HG03175 (cell line): ENCODE measurements around the gene PRG2.
"Not testable (repeated sequence)": the region's sequence is repeated elsewhere in the genome, so short reads cannot be mapped to it uniquely, and the experiment has no call there.

Experiments
- ATAC-seq: cut with Tn5 transposase; IDR thresholded peaks from one replicate; pipeline ENCODE4 v1.9.1; 2021; ENCODE audit warnings: mild to moderate bottlenecking, moderate library complexity; ENCODE audit not compliant: unreplicated experiment

PRG2 gene

DNA sequence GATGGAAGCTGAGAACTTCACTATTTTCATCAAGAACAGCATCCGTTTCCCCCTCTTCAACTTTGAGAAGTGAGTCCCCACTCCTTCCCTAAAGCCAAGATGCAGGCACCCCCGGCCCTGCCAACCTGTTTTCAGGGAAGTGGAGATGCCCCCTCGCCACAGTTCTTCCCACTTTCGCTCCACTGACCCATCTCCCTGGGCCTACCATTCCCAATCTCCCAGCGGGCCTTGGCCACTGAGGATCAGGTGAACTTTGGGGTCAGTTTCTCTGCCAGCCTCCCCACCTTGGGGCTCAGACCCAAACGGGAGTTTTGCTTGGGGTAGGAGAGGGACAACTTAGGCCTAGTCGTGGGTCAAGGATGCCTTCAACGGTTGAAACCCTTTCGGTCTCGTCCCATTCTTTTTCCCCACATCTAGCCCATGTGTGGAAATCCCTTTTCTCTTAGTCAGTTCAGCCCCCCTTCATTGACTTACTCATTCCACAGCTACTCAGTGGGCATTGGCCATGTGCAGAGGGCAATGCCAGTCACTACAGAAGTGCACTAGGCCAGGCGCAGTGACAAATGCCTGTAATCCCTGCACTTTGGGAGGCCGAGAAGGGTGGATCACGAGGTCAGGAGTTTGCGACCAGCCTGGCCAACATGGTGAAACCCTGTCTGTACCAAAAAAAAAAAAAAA lies 41.7 kb downstream of the PRG2 start:
- ATAC-seq, result no peak

DNA sequence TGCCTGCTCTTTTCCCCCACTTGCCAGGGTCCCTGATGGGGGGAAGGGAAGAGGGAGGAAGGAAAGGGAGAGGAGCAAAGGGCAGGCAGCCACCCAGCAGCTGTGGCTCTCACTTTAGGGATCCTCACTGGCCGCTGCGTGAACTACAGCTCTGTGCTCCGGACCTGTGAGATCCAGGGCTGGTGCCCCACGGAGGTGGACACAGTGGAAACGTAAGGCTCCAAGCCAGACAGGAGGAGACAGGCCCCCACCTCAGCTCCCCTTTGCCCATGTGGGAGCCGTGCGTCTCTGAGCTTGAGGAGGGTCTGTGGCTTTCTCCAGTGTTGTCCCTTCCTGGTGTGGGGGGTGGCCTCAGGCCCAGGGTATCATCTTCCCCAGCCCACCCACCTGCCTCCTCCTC lies 42.4 kb downstream of the PRG2 start:
- no peak for ATAC-seq

DNA sequence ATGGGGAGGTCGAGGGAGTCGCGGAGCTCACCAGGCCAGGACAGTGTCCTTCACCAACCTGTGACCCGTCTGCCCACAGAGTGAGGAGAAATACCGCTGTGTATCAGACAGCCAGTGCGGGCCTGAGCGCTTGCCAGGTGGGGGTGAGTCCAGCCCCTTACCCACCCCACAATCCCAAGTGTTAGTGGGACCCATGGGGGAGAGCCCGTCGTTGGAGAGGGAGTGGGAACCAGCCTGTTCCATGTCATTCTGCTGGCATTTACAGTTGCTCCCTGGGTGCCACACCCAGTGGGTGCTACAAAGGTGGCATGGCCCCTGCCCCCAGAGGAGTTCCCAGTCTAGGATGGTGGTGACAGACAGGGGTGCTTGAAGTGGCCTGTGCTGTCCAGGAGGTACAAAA lies 43.1 kb downstream of the PRG2 start:
- no peak for ATAC-seq

DNA sequence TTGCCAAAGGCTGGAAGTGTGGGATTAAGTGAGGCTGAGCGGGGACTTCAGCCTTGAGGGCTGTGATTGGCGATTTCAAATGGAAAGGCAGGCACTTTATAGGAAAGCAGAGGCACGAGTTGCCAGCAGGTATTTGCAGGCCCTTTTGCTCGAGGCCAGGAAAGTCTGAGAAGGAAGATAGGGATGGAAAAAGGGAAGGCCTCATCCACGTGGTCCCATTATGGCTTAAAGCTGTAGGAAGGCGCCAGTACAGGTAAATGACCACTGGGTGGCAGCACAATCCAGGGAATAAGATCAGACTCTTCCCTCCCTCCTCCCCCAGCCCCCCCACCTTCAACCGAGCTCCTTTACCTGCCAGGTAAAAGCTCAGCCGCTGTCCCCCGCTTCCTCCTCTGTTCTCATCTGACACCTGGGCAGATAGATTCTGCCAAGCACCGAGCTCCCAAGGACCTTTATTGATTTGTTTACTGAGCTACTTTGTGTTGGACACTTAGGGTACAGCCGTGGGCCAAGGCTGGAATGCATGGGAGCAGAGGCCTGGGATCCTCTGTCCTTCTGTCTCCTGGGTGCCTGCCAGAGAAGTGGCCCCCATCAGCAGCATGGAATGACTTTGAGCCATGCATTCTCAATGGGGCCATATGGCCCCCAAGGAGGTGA lies 44.8 kb downstream of the PRG2 start:
- ATAC-seq, result peak; percentile 59

DNA sequence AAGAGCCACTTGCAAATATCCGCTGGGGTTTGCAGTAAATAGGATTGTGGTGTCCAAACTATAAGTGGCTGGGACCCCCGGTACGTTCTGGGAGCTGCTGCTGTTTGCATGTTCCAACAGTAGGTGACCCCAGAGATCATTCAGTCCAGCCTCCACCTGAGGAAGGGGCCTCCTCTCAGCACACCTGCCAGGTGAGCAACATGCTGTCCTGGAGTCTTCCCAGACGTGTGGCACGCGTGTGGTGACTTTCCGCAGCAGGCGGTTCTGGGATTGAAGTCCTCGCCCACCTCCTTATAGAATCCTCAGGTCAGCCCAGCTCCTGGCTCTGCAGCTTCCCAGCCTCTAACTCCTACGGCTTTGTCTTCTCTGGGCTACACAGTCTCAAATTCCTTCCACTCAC lies 45.6 kb downstream of the PRG2 start:
- no peak for ATAC-seq

DNA sequence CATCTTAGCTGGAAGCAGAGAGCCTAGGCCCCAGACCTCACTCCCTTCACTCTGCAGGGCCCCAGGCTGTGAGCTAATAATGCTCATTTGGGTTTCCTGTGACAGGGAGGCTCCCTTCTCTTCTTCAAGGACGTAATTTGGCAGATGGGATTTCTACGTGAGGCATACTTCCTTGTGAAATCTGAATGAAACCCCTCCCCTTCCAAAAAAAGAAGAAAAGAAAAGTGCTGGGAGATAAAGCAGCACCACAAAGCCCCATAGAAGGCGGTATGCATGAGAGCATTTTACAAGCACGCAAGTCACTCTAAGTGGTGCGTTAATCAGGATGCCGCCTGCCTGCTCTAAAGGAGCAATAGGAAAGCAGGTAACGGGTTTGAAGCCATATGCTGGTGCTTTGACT lies 46.6 kb downstream of the PRG2 start:
- no peak for ATAC-seq

DNA sequence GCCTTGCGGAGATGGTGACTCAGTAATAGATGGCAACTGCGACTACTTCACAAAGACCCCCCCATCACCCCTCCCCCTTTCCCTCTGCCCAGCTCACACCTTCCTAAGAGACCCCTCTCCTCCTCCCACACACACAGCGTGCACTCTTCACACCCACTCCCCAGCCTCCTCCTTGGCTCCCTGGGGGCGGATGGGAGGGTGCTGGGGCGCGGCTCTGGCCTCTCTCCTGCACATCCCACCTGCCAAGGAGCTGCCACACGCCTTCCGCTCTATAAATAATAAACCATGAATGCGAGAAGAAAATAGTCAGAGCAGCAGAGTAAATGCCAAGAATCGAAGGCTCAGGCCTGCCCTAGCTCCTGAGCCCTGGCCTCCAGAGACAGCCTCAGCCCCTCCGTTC lies 47.7 kb downstream of the PRG2 start:
- no peak for ATAC-seq

DNA sequence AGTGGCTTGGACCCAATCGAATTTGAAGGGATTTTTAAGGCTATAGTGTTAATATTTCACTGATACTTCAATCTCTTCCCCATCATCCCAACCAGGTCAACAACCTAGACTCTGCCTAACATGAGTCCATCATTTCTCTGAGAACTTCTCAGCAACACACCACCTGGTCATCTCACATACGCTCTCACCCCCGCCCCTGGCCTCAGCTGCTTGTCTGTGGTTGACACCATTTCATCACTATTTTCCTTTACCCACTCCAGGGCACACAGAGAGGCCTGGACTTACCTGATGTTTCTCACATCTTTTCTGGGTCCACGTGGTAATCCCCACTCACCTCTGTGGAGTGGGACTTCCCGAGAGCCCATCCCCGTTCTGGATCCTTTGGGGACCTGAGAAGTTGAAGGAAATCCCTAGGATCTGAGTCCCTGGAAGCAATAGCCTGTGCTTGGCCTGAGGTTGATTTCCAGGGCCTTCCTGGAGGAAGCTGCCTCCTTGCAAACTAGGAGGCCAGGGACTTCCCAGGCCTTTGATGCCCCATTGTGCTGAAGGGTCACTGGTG lies 49.1 kb downstream of the PRG2 start:
- ATAC-seq, result peak; percentile 47

DNA sequence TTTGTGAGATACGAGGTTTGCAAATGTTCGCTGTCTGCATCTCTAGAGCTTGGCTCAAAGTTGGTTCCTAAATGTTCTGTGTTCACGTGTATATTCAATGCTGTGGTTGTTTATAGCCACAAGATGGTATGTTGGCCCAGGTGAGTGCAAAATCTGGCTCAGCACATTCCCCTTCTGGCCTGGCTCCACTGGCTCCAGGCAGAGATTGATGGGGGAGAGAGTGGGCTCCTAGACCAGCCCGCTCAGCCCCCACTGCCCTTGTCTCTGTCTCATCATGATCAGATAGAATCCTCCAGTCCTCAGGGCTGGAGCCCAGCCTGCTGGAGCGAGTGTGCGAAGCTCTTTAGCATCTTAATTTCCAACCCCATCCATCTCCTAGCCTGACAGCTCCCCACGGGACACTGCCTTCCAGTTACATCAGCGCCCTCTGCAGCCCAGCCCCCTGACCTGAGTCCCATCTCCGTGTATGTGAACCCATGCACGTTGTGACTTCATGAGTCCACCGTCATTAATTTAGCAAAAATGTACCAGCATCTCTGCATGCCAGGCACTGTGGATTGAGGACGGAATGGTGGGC lies 50.3 kb downstream of the PRG2 start:
- ATAC-seq, result no peak

DNA sequence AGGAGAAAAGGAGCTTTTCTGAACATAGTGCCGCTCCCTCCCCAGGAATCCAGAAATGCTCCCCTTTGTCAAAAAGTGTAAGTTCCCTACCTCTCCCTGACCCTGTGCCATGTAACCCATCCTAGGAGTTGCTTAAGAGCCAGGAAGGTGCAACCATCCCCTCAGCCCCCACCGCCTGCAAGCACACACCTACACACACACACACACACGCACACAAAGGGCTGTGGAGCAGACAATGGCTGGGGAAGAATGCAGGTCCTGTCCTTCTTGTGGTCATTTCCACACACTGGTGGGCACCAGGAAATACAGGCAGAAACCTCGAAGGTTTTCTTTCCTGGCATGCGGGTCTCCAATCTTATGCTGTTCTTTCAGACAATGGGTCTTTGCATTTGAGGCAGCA lies 51.1 kb downstream of the PRG2 start:
- no peak for ATAC-seq

DNA sequence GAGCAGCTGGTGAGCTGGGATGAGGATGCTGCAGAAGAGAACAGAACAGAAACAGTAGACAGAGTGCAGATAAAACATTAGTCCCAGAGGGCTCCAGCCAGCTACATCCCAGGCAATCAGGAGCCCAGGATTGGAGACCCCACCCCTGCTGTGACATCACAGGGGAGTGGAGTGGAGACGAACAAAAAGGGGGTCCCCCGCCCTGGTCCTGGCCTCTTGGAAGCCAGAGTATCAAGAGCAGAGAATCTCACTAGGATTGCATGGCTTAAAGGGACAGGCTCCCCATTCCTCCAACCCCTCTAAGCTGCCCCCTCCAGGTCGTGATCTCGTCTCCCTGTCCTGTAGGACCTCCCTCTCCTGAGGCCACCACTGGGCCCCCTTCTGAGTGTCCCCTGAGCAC lies 52.3 kb downstream of the PRG2 start, which contains the start of gene P2RX3:
P2RX3 (plus strand) TSS at position 211 of the 400 bp plus-strand sequence. CDS start 199 bp downstream, outside the sequence.
- ATAC-seq, result no peak

DNA sequence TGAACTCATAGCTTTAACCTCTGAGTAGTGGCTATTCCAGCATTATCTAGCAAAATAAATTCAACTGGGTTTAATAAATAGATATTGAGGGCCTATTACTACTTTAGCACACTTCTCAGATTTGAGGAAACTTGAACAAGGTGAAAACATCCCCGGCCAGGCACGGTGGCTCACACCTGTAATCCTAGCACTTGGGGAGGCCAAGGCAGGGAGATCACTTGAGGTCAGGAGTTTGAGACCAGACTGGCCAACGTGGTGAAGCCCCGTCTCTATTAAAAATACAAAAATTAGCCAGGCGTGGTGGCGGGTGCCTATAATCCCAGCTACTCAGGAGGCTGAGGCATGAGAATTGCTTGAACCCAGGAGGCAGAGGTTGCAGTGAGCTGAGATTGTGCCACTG lies 53.6 kb downstream of the PRG2 start:
- ATAC-seq, result not testable (repeated sequence)
